Measurements from ENCODE around the gene BMPR1B.

- TF ChIP-seq CTCF (IDR thresholded peaks at IDR 0.05) (no peak), SIN3A (IDR thresholded peaks at IDR 0.05; ENCODE audit: borderline replicate concordance, insufficient read depth, low read depth, low read length) (no peak), REST (IDR thresholded peaks at IDR 0.05; ENCODE audit: insufficient read depth in 1 of 2, low read depth in 2 of 2, low read length in 1 of 2) (no peak), POLR2AphosphoS5 (IDR thresholded peaks at IDR 0.05; ENCODE audit: low read depth, low read length) (no peak)
Measured at GRCh38 chr4:94746746-94747145, 11.0 kb upstream of the BMPR1B start.
